Measurements from ENCODE around the gene THRA.

Gene THRA

GRCh38 chr17:40067710-40068109 lies 4.9 kb downstream of the THRA start:
- H3K4me3 ChIP-seq (ENCODE audit: low read length) = no peak overlapping the region
- no peak for TF ChIP-seq CTCF (IDR thresholded peaks at IDR 0.05; ENCODE audit: insufficient read depth, low read depth, low read length, missing control alignments)

GRCh38 chr17:40068129-40068581 lies 5.4 kb downstream of the THRA start:
- no peak overlapping the region for H3K4me3 ChIP-seq (ENCODE audit: low read length)
- peak; percentile 31 for DNase-seq (ENCODE audit: low read depth)
- no peak for TF ChIP-seq CTCF (IDR thresholded peaks at IDR 0.05; ENCODE audit: insufficient read depth, low read depth, low read length, missing control alignments)

More at GRCh38 chr17:40067710-40068109, 4.9 kb downstream of the THRA start:
- no peak for DNase-seq (ENCODE audit: low read depth)

GRCh38 chr17:40068584-40068916 lies 5.8 kb downstream of the THRA start:
- TF ChIP-seq CTCF (IDR thresholded peaks at IDR 0.05; ENCODE audit: insufficient read depth, low read depth, low read length, missing control alignments) = no peak
- peak overlapping the region; percentile 14 for H3K4me3 ChIP-seq (ENCODE audit: low read length)
- no peak for DNase-seq (ENCODE audit: low read depth)

- peak overlapping the region; percentile 14 for H3K4me3 ChIP-seq (ENCODE audit: low read length)
- peak; percentile 49 for DNase-seq (ENCODE audit: low read depth)
- TF ChIP-seq CTCF (IDR thresholded peaks at IDR 0.05; ENCODE audit: insufficient read depth, low read depth, low read length, missing control alignments) = no peak
Observed at GRCh38 chr17:40068917-40069750, 6.4 kb downstream of the THRA start.

GRCh38 chr17:40069751-40070708 lies 7.3 kb downstream of the THRA start:
- H3K4me3 ChIP-seq (ENCODE audit: low read length) = no peak overlapping the region
- no peak for DNase-seq (ENCODE audit: low read depth)
- TF ChIP-seq CTCF (IDR thresholded peaks at IDR 0.05; ENCODE audit: insufficient read depth, low read depth, low read length, missing control alignments) = peak; percentile 10

- no peak overlapping the region for H3K4me3 ChIP-seq (ENCODE audit: low read length)
- no peak for TF ChIP-seq CTCF (IDR thresholded peaks at IDR 0.05; ENCODE audit: insufficient read depth, low read depth, low read length, missing control alignments)
- DNase-seq (ENCODE audit: low read depth) = no peak
Observed at GRCh38 chr17:40070709-40071312, 8.0 kb downstream of the THRA start.
